GM19372 (cell line): Measurements from ENCODE around the gene GABRR3.
"Not testable (repeated sequence)": the region's sequence is repeated elsewhere in the genome, so short reads cannot be mapped to it uniquely, and the experiment has no call there.

Experiments used
- ATAC-seq: cut with Tn5 transposase; IDR thresholded peaks from one replicate; pipeline ENCODE4 v1.9.1; 2021; ENCODE audit warnings: mild to moderate bottlenecking, low read depth, moderate library complexity; ENCODE audit not compliant: unreplicated experiment

The GABRR3 gene

DNA sequence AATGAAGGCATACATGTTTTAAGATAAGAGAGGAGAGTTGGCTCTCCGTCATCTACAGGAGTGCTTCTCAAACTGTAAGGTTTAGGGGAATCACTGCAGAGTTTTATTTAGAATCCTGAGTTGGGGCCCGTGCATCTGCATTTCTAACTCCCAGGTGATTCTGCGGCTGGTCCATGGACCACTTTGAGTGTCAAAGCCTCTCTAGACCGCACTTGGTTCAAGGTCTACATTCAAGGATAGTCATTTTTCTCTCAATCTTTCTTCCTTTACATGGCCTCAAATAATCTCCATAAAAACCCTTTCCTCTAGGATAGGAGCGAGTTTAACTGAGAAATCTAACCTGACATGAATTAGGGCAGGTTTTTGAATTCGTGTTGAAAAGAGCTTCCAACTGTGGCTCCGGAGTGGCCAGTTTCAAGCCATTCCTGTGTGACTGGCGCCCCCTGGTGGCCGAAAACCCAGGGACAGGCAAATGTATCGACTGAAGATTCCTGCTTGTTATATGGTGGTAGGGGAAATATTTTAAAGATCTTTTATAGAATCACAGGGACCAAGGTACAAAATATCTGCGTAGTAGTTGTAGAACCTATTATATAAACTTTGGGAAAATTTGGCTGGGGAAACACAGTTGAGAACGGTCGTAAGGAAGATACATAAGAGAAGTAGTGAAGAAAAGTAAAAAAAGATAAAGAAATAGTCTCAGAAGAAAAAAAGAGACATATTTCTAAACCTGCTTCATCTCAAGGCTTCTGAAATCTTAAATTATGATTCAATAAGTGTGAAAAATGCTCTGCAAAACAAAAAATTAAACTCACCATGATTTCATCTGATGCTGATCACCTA lies 11.9 kb downstream of the GABRR3 start:
- ATAC-seq, result no peak

DNA sequence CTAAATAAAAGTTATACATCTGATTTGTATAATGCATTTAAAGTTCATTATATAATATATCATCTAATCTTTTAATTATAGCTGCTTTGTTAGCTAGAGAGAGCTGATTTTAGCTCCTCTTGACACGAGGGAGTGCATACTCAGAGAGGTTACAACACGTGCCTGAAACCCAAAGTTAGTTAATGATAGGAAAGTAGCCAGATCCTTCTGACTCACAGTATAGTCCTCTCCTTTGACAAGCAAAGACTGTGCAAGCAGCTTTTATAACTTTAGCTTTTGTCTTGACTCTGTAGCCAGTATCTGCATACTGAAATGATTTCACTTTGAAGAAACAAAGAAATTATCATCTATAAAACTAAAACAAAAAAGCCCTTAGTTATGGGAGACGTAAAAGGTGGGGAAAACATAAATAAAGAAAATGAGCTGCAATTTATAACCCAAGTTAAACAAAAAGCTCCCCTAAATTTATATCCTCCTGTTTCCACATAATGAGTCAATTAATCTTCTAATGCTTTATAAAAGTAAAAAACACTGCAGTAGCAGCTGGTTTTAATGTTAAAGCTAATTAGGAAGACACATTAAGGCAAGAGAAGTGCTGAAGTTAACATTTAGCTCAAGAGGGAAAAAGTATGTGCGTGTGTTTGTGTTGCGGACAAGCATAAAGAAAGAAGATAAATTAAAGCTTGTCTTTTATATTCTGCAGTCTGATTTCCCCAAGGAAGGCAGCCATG lies 13.1 kb downstream of the GABRR3 start:
- no peak for ATAC-seq

DNA sequence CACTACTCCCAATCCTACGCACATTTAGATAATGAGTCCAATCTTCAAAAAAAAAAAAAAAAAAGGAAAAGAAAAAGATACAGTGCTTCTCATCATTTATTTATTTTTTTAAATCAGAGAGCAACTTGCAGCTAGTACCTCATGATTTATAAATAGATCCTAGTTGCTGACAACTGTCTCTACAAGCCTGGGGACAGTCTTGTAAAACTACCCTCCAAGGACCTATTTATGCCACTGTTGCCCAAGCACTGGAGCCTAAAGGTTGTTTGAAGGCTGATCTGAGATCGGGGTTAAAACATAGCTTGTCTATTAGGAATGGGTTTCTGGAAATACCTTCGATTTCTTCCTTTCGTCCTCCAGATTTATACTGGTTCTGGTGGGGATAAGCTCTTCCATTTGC lies 14.7 kb downstream of the GABRR3 start:
- ATAC-seq, result no peak

DNA sequence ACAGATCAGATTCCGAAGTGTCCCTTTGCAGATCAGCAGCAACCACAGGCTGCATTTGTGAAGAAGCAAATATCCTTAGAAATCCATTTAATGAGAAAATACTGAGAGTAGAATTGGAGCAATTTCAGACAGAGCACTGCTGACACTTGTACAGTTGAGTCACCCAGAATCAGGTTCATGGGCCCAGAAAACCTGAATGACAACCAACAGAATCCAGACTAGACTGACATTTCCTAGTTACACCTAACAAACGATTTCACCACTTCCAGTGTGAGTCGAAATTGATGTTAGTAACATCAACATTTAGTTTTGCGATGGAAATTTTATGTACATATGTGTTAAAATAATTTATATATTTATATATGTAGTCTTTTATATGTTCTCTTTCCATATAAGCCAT lies 16.8 kb downstream of the GABRR3 start:
- ATAC-seq, result no peak

DNA sequence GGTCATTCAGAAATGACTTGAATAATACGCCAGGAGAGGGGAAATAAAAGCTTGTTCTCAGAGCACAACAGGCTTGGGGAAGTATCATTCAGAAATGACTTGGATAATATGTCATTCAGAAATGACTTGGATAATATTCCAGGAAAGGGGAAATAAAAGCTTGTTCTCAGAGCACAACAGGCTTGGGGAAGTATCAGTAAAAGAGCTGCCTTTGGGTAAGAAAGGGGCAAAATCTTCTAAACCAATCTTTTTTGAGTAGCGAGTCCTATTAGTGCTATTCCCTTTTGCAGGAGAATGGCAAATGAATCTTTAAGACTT lies 20.9 kb downstream of the GABRR3 start:
- no peak for ATAC-seq

DNA sequence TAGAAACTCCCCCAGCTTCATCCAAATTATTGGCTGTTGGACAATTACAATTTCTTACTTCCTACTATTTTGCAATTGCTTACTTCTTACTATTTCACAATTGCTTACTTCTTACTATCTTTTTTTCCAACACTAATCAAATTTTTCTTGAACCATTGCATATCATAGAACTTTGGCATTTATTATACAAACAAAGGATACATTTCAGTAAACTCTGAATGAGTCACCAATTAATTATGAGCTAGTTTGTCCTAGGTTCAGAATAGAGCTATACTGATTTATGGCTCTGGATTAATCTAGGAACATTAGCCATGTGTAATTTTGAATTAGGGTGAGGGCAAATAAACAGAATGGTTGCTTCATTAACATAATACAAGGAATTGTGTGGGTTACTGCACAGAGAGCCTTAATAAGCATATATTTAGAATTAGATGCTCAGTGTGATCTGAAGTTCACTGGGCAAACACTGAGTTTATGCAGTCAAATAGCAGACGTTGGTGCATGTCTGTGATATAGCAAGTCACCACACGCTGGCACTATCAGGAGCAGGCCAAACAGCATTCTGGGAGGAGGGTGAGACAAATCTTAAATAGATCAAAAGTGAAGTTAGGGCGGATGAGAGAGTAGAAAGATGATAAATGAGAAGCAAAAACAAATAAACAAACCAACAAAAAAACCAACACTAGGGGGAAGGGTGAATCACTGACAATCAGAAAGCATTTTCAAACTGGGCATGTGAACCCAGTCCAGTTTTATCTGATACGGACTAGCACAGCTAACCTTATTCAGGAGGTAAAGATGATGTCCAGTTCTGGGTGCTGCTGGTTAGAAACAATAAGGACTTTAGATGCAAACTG lies 21.5 kb downstream of the GABRR3 start:
- no peak for ATAC-seq

DNA sequence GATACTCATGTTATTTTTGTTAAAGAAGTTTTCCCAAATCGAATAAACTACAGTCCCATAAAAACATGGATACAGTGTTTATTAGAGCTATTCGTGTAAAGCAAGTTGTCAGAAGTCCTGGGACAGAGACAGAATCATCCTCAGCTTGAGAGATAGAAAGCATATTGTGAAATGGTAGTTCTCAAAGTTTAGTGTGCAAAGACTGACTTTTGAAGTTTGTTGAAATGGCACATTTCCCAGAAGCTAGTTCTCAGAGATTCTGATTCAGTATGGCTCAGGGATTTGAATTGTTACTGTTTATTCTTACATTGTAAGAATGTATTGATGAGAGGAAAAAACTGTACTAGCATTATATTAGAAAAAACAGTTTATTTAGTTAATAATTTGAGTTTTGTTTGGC lies 22.1 kb downstream of the GABRR3 start:
- no peak for ATAC-seq

DNA sequence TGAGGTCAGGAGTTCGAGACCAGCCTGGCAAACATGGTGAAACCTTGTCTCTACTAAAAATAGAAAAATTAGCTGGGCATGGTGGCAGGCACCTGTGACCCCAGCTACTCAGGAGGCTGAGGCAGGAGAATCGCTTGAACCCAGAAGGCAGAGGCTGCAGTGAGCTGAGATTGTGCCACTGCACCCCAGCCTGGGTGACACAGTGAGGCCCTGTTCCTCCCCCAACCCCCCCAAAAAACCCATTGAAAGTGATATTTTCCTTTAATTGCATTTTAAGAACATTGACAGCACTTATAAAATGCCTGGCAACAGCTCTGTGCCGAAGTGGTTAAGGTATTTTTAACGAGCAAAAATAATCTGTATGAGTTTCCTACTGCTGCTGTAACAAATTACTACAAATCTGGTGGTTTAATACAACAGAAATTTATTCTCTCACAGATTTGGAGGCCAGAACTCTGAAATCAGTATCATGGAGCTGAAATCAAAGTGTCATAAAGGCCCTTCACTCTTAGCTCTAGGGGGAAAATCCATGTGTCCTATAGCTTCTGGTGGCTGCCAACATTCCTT lies 24.1 kb downstream of the GABRR3 start:
- not testable (repeated sequence) for ATAC-seq

DNA sequence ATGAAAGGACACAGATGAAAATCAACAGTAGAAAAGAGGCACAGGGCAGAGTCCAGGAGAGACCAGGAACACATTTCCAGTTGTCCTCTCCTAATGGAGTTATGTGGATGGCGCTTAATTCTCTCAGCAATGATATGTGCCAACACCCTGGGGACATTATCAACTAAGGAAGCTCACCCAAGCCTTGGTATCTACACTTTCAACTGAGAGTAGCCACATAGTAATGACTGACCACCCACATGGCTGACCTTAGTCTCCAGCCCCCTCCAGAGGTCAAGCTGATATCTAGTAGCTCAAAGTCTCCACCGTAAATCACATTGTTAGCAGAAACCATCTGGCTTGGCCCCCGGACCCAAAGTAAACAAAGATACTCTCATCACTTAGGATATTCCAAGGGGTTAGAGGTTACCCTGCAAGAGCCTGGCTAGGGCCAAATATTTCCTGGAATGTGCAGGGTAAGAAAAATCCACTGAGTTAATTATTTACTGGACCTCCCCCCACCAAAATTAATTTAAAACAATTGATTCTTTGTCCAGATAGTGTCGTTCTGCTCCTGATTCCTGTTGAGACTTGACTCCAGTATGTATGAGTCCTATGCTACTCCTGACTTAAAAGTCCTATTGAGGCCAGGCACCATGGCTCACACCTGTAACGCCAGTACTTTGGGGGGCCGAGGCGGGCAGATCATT lies 24.8 kb downstream of the GABRR3 start:
- no peak for ATAC-seq

DNA sequence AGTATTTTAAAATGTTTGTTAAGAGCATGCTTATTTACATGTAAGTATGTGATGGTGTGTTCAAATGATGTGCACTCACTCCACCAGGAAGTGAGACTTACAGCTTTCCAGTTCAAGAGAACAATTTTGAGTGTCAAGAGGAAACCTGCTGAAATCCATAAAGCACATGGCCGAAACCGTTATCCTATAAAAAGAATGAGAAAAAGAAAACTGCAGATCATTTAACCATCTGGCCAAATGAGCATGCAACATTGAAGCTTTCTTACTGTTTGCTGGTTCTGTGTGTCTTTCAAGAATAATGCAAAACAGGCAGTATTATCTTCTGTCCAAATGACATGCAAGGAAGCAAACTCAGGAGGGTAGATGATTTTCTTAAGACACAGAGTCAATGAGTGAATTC lies 26.3 kb downstream of the GABRR3 start:
- ATAC-seq, result peak; percentile 49

DNA sequence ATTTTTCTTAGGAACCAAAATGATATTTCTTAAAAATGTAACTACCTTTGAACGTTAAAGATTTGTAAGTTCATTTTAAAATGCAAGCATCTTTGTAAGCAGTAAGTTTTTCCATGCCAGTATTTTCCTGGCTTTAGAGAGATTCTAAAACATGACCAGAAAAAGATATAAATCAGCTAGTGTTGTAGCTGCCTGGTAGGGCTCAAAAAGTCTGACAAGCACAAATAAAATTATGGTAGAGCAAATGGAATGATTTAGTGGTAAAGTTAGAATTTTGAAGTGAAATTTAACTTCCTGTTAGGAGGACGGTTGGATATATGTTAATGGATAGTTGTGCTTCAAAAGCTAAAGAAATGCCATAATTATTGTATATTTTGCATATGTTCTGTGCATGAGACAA lies 29.7 kb downstream of the GABRR3 start:
- no peak for ATAC-seq

DNA sequence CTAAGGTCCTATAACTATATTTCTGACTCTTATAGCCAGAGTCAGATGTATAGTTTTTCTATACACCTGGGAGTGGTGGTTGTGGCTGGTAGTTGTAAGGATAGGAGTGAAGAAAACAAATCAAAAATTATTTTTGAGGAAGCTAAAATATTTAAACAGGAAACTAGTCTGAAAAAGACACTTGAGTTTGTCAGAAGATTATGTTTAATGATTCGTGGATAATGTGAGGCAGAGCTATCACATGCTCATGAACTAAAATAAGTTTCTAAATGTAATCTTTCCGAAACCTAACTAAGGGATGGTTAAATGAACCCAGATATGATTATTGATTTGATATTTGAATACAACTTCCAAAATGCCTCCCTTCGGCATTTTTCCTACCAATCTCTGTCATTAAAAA lies 30.4 kb downstream of the GABRR3 start:
- no peak for ATAC-seq

DNA sequence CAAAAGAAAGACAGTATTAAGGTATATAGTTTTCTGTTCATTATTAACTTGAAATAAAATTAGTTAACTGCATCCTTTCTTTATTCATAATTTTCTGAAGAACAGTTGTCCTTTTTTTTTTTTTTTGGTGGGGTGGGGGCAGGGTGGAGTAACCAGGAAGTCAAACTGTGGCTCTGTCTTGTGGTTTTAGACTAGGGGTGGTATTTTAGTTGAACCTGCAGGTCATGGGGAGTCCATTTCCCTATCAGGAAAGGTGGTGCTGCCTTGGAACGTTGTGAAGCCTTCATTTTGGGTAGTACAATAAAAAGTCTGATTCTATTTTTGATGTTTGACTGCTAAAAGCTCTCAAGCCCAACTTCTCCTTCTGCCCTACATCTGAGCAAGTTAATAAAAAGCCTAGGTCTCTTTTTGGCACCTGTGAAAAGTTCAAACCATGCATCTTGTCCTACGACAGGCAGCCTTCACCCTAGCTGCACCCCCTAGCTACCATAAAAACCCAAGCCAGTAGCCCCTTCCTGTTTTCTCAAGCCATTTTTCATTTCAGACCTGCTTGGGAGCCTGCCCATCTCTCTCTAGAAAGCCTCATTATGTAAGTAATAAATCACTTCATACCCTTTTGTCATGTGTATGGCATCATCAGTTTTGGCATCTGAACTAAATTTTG lies 31.7 kb downstream of the GABRR3 start:
- peak; percentile 66 for ATAC-seq

DNA sequence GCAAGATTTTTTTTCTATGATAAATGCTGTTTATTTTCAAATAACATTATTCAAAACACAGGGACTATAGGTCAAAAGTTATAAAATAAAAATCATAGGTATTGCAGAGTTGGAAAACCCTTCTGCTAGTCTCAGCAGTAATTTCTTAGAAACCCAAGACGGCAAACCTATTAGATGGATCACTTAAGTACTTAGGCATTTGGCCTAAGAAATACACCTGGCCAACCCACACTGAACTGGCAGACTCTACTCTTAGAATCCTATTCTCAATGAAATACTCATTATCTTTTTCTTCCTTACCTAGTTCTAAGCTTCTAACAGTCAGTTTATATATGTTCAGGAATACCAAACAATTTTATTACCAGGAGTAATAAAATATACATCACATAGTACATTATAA lies 32.4 kb downstream of the GABRR3 start:
- ATAC-seq, result no peak

DNA sequence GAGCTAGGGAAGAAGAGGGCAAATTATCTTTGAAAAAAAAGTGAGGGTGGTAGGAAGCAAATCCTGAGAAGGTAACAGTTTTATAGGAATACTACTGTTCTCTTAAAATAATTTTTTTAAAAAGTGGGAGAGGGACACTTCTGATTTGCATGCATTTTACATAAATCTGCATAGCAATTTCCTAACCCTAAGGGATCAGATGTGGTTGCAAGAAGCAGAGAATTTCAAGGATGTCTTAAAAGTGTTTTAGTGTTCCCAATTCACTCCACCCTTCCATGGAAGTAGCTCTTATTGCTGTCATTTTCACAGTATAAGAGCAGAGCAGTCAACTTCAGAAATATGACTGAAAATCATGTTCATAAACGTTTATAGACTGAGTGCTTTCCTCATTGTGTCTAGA lies 35.1 kb downstream of the GABRR3 start:
- no peak for ATAC-seq

DNA sequence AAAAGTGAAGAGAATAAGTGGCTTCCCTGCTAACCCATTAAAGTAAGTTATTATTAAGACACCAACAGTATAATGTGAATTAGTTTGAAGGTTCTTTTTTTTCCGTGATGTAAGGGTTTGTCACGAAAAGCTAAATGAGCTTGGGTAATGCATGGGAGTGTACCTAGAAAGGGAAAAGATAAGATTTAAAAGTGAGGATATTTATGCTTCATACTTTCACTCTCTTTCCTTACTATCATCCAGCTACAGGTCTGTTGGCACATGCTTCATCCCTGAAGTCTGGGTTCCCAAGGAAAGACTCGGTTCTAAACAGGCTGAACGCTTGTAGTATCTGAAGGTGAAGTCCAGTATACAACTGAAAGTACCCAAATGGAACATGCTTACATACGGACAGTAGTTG lies 36.0 kb downstream of the GABRR3 start:
- no peak for ATAC-seq

DNA sequence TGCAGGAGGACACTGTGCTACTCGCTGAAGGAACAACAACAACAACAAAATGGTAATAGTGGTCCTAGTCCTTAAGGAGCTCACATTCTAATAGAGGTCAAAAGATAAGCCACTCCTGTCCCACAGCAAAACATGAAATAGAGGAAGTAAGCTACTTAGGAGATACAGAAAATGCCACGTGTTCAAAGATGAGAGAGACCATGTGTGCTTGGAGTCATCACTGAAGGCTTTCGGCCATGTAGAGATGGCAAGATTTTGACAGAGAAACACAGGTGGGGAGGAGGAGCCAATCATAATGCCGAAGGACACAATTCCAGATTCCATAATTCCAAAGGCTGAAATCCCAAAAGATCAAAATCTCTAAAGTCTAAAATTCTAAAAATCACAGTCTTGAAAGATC lies 38.1 kb downstream of the GABRR3 start:
- ATAC-seq, result no peak

DNA sequence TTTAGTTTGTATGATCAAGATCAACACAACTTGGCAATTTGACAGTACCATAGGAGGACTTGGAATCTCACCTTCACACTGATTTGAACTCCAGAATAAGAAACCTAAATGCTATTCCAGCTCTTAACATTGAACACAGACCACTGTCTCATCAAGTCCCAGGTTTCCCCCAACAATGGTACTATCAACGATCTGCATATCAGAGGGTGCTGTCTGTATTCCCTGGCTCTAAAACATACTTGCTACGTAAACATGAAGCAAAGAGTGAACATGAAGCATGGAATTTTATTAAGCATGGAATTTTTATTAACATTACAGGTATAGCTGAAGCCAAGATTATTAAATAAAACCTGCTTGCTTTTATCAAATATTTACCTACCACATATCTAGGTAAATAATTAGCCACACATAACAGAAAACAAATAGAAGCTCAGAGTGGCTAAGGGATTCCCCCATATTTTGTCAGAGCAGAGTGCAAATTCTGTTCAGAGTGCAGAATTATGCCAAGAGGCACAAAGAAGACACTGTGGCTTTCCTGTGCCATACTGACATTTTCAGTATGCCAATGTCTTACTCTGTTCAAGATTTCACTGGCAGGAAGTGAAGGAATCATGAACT lies 40.7 kb downstream of the GABRR3 start:
- no peak for ATAC-seq

DNA sequence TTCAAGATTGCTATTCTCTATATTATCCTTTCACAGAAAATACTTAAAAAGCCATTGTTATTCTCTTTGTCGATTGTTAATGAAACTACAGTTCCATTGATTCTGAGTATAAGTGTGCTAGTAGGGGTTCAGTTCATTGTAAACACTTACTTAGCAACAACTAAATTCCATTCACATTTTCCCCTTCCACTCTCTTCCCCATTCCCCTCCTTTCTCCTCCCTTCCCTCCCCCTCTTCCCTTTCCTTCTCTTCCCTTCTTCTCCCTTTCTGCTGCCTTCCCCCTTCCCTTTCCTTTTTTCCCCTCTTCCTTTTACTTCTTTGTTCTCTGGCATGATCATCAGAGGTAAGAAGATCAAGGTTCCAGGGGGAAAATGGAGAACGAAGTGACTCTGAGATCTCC lies 41.6 kb downstream of the GABRR3 start:
- no peak for ATAC-seq
